ENCODE measurements around the gene GMEB2. TPM values are rescaled to one million over a fixed set of nuclear protein-coding genes. Genes with fewer than 3 reads are reported as not detected.

GMEB2 gene
- total RNA-seq, 1 donor = 9.4 TPM

GRCh38 chr20:63554361-63555278, 72.3 kb downstream of the GMEB2 start:
- Histone ChIP-seq H3K4me3 (ENCODE audit: insufficient read depth, low read length) (no peak overlapping the region), H3K4me2 (ENCODE audit: insufficient read depth, low read length) (no peak overlapping the region), H2AFZ (ENCODE audit: low read length) (no peak overlapping the region)

GRCh38 chr20:63553933-63554290, 73.0 kb downstream of the GMEB2 start, which contains the start of gene FNDC11:
Gene FNDC11, plus strand, starts transcription at chr20:63554159. Its CDS starts 1,505 bp downstream, at chr20:63555664.
- Histone ChIP-seq H3K27me3 (ENCODE audit: insufficient read depth, low read length) (peaks cover 3% of the 10 kb centered on the region), H3K4me1 (ENCODE audit: insufficient read depth, low read length) (no peaks in the 10 kb centered on the region), H2AFZ (ENCODE audit: low read length) (peak within 1 kb of the TSS; percentile 68), H3K79me2 (ENCODE audit: insufficient read depth, low read length) (no peaks in the 10 kb centered on the region), H3K27ac (ENCODE audit: low read depth, low read length) (no peak within 1 kb of the TSS), H3K9me3 (ENCODE audit: low read depth, low read length) (no peaks in the 10 kb centered on the region), H3K36me3 (ENCODE audit: insufficient read depth, low read length) (no peaks in the 10 kb centered on the region), H4K20me1 (ENCODE audit: insufficient read depth, low read length) (no peaks in the 10 kb centered on the region), H3K4me2 (ENCODE audit: insufficient read depth, low read length) (peak within 1 kb of the TSS; percentile 82), H3K4me3 (ENCODE audit: insufficient read depth, low read length) (peak within 1 kb of the TSS; percentile 72)
- TF ChIP-seq CTCF (IDR thresholded peaks at IDR 0.05; ENCODE audit: extremely low read depth, low read depth, low read length) = no peak
- no peak for DNase-seq (ENCODE audit: insufficient read length, low spot score, missing footprints)

More at GRCh38 chr20:63554361-63555278, 72.3 kb downstream of the GMEB2 start:
- H3K4me1 ChIP-seq (ENCODE audit: insufficient read depth, low read length) = no peaks in the 10 kb centered on the region
- H4K20me1 ChIP-seq (ENCODE audit: insufficient read depth, low read length) = no peaks in the 10 kb centered on the region
- H3K79me2 ChIP-seq (ENCODE audit: insufficient read depth, low read length) = no peaks in the 10 kb centered on the region
- no peaks in the 10 kb centered on the region for H3K9me3 ChIP-seq (ENCODE audit: low read depth, low read length)
- no peak for DNase-seq (ENCODE audit: insufficient read length, low spot score, missing footprints)
- no peak for TF ChIP-seq CTCF (IDR thresholded peaks at IDR 0.05; ENCODE audit: extremely low read depth, low read depth, low read length)
- H3K27ac ChIP-seq (ENCODE audit: low read depth, low read length) = no peak overlapping the region
- H3K27me3 ChIP-seq (ENCODE audit: insufficient read depth, low read length) = peaks cover under 1% of the 10 kb centered on the region
- H3K36me3 ChIP-seq (ENCODE audit: insufficient read depth, low read length) = no peaks in the 10 kb centered on the region

GRCh38 chr20:63553251-63553932, 73.5 kb downstream of the GMEB2 start:
- Histone ChIP-seq H3K4me2 (ENCODE audit: insufficient read depth, low read length) (peak overlapping the region; percentile 82), H3K4me1 (ENCODE audit: insufficient read depth, low read length) (no peaks in the 10 kb centered on the region), H3K4me3 (ENCODE audit: insufficient read depth, low read length) (peak overlapping the region; percentile 72), H3K36me3 (ENCODE audit: insufficient read depth, low read length) (no peaks in the 10 kb centered on the region), H3K27me3 (ENCODE audit: insufficient read depth, low read length) (peaks cover 8% of the 10 kb centered on the region), H3K9me3 (ENCODE audit: low read depth, low read length) (no peaks in the 10 kb centered on the region), H4K20me1 (ENCODE audit: insufficient read depth, low read length) (no peaks in the 10 kb centered on the region), H3K27ac (ENCODE audit: low read depth, low read length) (no peak overlapping the region), H2AFZ (ENCODE audit: low read length) (peak overlapping the region; percentile 68), H3K79me2 (ENCODE audit: insufficient read depth, low read length) (no peaks in the 10 kb centered on the region)
- DNase-seq (ENCODE audit: insufficient read length, low spot score, missing footprints) = peak; percentile 97
- TF ChIP-seq CTCF (IDR thresholded peaks at IDR 0.05; ENCODE audit: extremely low read depth, low read depth, low read length) = no peak
